Vagina (tissue), 2 donors: ENCODE measurements around the gene INTS3.

ENCODE experiments used
- POLR2A ChIP-seq, 2 donors: fragments of 450-650 bp; IDR thresholded peaks; one replicate each; pipeline ENCODE4 v1.6.1; 2017; ENCODE audit warnings: antibody characterized with exemption in 2 of 2, mild to moderate bottlenecking in 2 of 2, moderate library complexity in 2 of 2
- POLR2AphosphoS5 ChIP-seq, 2 donors: sonication (generic); formaldehyde crosslinking; IDR thresholded peaks; one replicate each; pipeline ENCODE4 v1.9.0; 2017; ENCODE audit warnings: antibody characterized with exemption in 2 of 2, mild to moderate bottlenecking in 2 of 2, low read depth in 1 of 2; ENCODE audit not compliant: insufficient read depth in 1 of 2
- TF ChIP-seq, protein P1 (sequence below), 3 experiments: fragments of 450-650 bp in 2 of 3; fragments of 200-600 bp in 1 of 3; sonication (generic) in 1 of 3; IDR thresholded peaks; one replicate each; pipeline ENCODE4 v1.5.1; 2017 to 2019; ENCODE audit warnings: antibody characterized with exemption in 3 of 3, mild to moderate bottlenecking in 2 of 3, moderate library complexity in 2 of 3

DNA sequence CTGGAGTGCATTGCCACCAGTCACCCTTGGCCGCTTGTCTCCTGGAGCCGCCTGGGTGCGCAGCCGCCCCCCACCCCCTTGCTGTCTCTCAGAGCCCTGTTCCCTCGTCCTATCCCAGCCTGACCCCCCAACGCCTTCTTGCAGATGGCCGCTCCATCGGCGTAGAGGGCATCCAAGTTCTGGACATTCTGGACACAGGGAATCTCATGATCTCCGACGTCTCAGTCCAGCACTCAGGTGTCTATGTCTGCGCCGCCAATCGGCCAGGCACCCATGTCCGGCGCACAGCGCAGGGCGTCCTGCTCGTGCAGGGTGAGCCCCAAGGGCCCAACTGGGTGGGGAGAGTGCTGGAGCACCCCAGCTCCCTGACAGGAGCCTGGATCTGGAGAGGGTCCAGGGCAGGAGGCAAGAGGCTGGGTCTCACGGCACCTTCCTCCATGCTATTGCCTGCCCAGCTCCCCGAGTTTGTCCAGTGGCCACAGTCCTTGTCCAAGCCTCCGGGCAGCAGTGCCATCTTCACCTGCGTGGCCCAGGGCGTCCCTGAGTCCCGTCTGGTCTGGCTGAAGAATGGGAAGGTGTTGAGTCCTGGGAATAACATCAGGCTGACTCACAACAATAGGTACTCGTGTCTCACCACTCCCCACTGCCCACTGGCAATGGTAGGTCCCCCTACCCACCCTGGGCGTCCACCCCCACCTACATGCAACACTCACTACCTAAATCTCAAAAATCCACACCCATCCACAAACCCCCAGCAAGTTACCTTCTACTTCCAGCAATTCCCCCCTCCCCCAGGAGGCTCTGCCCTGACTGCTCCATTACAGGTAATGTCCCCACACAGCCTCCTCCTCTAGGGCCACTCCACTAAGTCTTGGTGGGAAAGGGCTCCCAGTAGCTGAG is 72.0 kb downstream of the INTS3 start:
- TF ChIP-seq, protein P1, sequence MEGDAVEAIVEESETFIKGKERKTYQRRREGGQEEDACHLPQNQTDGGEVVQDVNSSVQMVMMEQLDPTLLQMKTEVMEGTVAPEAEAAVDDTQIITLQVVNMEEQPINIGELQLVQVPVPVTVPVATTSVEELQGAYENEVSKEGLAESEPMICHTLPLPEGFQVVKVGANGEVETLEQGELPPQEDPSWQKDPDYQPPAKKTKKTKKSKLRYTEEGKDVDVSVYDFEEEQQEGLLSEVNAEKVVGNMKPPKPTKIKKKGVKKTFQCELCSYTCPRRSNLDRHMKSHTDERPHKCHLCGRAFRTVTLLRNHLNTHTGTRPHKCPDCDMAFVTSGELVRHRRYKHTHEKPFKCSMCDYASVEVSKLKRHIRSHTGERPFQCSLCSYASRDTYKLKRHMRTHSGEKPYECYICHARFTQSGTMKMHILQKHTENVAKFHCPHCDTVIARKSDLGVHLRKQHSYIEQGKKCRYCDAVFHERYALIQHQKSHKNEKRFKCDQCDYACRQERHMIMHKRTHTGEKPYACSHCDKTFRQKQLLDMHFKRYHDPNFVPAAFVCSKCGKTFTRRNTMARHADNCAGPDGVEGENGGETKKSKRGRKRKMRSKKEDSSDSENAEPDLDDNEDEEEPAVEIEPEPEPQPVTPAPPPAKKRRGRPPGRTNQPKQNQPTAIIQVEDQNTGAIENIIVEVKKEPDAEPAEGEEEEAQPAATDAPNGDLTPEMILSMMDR (IDR thresholded peaks at IDR 0.05) = no peak
- TF ChIP-seq POLR2AphosphoS5 (IDR thresholded peaks at IDR 0.05; ENCODE audit: insufficient read depth in 1 of 2, low read depth in 1 of 2) (no peak), POLR2A (IDR thresholded peaks at IDR 0.05) (no peak)
